Measurements from ENCODE around the gene DNALI1. TPM values are rescaled to one million over a fixed set of nuclear protein-coding genes. Genes with fewer than 3 reads are reported as not detected.
A peak's percentile ranks its signal among the peaks of the same experiment; 100 is the strongest.

DNALI1 gene
- total RNA-seq, 1 experiment from 2014 or later = 6.3 TPM

GRCh38 chr1:37549341-37549740 is 7.4 kb upstream of the DNALI1 start:
- Histone ChIP-seq H3K9me3 (ENCODE audit: low read depth, low read length, poor library complexity, severe bottlenecking) (peaks cover under 1% of the 10 kb centered on the region), H3K4me1 (ENCODE audit: insufficient read depth, low read length, poor library complexity, severe bottlenecking) (peaks cover 9% of the 10 kb centered on the region), H3K36me3 (ENCODE audit: insufficient read depth, low read length, poor library complexity, severe bottlenecking) (peaks cover 32% of the 10 kb centered on the region), H3K27ac (ENCODE audit: low read depth, low read length, poor library complexity, severe bottlenecking) (no peak overlapping the region), H3K27me3 (replicated peaks; ENCODE audit: insufficient read depth, low read depth, low read length, poor library complexity) (no peaks in the 10 kb centered on the region), H3K4me3 (ENCODE audit: low read depth, low read length, poor library complexity, severe bottlenecking) (no peak overlapping the region)
- DNase-seq (ENCODE audit: low spot score) = no peak
- intact Hi-C loops (cut with micrococcal nuclease; ENCODE audit: unreplicated experiment) = no loop called here
- BruUV-seq (replicated peaks) = no TSS peak
- ChIA-PET POLR2A (ENCODE audit: low non-redundant PET) (no interaction called here), CTCF (no interaction called here)
- TF ChIP-seq EZH2 (IDR thresholded peaks at IDR 0.05; ENCODE audit: borderline replicate concordance, low read depth, low read length, poor library complexity, severe bottlenecking) = no peak
- TF ChIP-seq, protein P1, sequence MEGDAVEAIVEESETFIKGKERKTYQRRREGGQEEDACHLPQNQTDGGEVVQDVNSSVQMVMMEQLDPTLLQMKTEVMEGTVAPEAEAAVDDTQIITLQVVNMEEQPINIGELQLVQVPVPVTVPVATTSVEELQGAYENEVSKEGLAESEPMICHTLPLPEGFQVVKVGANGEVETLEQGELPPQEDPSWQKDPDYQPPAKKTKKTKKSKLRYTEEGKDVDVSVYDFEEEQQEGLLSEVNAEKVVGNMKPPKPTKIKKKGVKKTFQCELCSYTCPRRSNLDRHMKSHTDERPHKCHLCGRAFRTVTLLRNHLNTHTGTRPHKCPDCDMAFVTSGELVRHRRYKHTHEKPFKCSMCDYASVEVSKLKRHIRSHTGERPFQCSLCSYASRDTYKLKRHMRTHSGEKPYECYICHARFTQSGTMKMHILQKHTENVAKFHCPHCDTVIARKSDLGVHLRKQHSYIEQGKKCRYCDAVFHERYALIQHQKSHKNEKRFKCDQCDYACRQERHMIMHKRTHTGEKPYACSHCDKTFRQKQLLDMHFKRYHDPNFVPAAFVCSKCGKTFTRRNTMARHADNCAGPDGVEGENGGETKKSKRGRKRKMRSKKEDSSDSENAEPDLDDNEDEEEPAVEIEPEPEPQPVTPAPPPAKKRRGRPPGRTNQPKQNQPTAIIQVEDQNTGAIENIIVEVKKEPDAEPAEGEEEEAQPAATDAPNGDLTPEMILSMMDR (conservative IDR thresholded peaks at IDR 0.05; ENCODE audit: low read depth, low read length) = no peak

DNA sequence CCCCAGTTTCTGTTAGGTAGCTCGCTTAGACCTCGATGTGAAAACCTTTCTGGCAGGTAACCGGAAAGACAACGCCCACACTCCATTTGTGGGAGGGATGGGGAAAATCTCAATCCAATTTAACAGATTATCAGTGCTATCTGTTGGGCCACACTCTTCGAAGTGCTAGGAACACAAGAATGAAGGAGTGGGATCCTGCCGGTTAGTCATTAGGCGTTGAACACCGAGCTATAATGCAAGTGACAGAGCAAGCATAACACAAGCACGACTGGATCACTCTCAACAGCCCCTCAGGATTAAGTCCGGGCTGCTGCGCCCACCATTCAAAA is 3.2 kb upstream of the DNALI1 start:
- no TSS peak for BruUV-seq (replicated peaks)
- ChIA-PET POLR2A (ENCODE audit: low non-redundant PET) (interaction anchor here (0.7 kb wide), 1 partner anchor 994 kb away, joined by 5 read pairs; no protein-coding TSS in a partner anchor), CTCF (no interaction called here)
- Histone ChIP-seq H3K4me3 (ENCODE audit: low read depth, low read length, poor library complexity, severe bottlenecking) (peak overlapping the region; percentile 94), H3K27me3 (replicated peaks; ENCODE audit: insufficient read depth, low read depth, low read length, poor library complexity) (no peaks in the 10 kb centered on the region), H3K9me3 (ENCODE audit: low read depth, low read length, poor library complexity, severe bottlenecking) (peaks cover 6% of the 10 kb centered on the region), H3K27ac (ENCODE audit: low read depth, low read length, poor library complexity, severe bottlenecking) (peak overlapping the region; percentile 88), H3K4me1 (ENCODE audit: insufficient read depth, low read length, poor library complexity, severe bottlenecking) (peaks cover 9% of the 10 kb centered on the region), H3K36me3 (ENCODE audit: insufficient read depth, low read length, poor library complexity, severe bottlenecking) (peaks cover 17% of the 10 kb centered on the region)
- intact Hi-C loops (cut with micrococcal nuclease; ENCODE audit: unreplicated experiment) = no loop called here
- TF ChIP-seq, protein P1 (conservative IDR thresholded peaks at IDR 0.05; ENCODE audit: low read depth, low read length) = no peak
- no peak for TF ChIP-seq EZH2 (IDR thresholded peaks at IDR 0.05; ENCODE audit: borderline replicate concordance, low read depth, low read length, poor library complexity, severe bottlenecking)
- DNase-seq (ENCODE audit: low spot score) = no peak

GRCh38 chr1:37553927-37554808 is 2.6 kb upstream of the DNALI1 start, which contains the start of gene SNIP1:
Gene SNIP1 (minus strand): TSS chr1:37554293. CDS start chr1:37554229, 64 bp downstream.
- DNase-seq (ENCODE audit: low spot score) = peak; percentile 97
- ChIA-PET POLR2A (ENCODE audit: low non-redundant PET) (interaction anchor here (0.7 kb wide), 1 partner anchor 995 kb away, joined by 5 read pairs; no protein-coding TSS in a partner anchor), CTCF (no interaction called here)
- Histone ChIP-seq H3K27me3 (replicated peaks; ENCODE audit: insufficient read depth, low read depth, low read length, poor library complexity) (no peaks in the 10 kb centered on the region), H3K27ac (ENCODE audit: low read depth, low read length, poor library complexity, severe bottlenecking) (peak within 1 kb of the TSS; percentile 88), H3K4me1 (ENCODE audit: insufficient read depth, low read length, poor library complexity, severe bottlenecking) (peaks cover 9% of the 10 kb centered on the region), H3K4me3 (ENCODE audit: low read depth, low read length, poor library complexity, severe bottlenecking) (peak within 1 kb of the TSS; percentile 94), H3K36me3 (ENCODE audit: insufficient read depth, low read length, poor library complexity, severe bottlenecking) (peaks cover 11% of the 10 kb centered on the region), H3K9me3 (ENCODE audit: low read depth, low read length, poor library complexity, severe bottlenecking) (peaks cover 6% of the 10 kb centered on the region)
- intact Hi-C loops (cut with micrococcal nuclease; ENCODE audit: unreplicated experiment) = no loop called here
- no TSS peak for BruUV-seq (replicated peaks)
- TF ChIP-seq, protein P1 (conservative IDR thresholded peaks at IDR 0.05; ENCODE audit: low read depth, low read length) = no peak
- TF ChIP-seq EZH2 (IDR thresholded peaks at IDR 0.05; ENCODE audit: borderline replicate concordance, low read depth, low read length, poor library complexity, severe bottlenecking) = no peak

All from A673 (cell line).